ENCODE results near the gene TNFRSF19.
A peak's percentile ranks its signal among the peaks of the same experiment; 100 is the strongest.
"Not testable (repeated sequence)": the region's sequence is repeated elsewhere in the genome, so short reads cannot be mapped to it uniquely, and the experiment has no call there.

The TNFRSF19 gene

DNA sequence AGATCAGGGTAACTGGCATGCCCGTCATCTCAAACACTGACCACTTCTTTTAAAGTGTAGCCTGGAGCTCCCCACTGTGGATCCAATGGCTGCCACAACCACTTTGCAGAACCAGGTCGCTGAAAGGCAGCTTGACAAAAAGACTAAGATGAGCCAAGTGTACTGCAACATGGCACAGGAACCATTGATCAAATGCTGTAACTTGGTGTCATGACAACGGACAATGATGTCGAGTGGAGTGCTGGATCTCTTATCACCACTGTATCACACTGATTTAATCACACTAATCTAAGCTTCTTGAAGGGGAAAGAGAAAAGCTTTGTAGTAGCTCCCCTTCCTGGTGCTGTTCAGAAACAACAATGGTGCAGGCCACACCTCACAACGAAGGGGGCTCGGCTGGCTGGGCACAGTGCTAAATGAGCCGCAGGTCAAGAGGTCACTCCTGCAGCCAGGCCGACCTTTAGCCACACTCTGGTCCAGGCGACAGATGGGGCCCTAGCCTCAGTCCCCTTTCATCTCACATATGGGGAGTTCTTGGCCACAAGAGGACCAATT lies 2.2 kb upstream of the TNFRSF19 start:
- DNase-seq = no peak

DNA sequence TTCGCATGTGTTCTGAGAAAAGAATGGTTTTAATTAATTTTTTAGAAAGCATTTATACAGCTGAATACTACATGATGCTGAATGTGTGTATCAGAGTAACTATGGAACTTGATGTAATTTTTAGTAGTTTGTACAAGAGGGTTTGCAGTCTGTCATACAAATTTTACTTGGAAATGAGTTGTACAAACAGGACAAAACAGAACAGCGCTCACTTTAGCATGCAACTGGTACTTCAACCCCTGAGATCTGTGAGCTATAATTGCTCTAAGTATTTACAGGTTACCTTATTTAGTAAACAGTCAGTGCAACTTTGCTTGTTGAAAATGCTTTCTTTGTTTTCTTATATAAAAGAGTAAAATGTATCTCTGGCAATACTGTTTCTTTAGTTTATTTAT lies 706 bp downstream of the TNFRSF19 start:
- DNase-seq = no peak

DNA sequence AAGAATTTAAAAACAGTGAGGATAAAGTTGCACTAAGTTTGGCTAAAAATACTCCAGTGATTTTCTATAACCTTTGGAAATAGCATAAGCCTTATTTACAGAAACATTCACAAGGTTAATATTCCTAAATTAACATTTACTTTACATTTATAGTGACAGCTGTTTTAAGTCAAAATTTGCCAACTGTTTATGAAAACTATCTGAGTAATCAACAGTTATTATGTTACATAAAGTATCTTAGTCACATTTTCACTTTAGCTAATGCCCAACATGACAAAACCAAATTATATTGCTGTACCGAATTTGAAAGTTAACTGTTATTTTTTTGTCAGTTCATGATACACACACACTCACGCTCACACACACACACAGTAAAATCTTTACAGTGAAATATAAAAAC lies 1.2 kb downstream of the TNFRSF19 start:
- DNase-seq = no peak

- DNase-seq = no peak
These were observed 2.6 kb downstream of the TNFRSF19 start for GRCh38 chr13:23572836-23573235.

GRCh38 chr13:23574421-23575145 lies 4.4 kb downstream of the TNFRSF19 start:
- DNase-seq = no peak

- no peak for DNase-seq
These were observed 5.4 kb downstream of the TNFRSF19 start for GRCh38 chr13:23575632-23576031.

GRCh38 chr13:23578411-23579071 lies 8.3 kb downstream of the TNFRSF19 start:
- DNase-seq = peak in 32 of 56 donors; percentile 12 to 73 (median 40)

DNA sequence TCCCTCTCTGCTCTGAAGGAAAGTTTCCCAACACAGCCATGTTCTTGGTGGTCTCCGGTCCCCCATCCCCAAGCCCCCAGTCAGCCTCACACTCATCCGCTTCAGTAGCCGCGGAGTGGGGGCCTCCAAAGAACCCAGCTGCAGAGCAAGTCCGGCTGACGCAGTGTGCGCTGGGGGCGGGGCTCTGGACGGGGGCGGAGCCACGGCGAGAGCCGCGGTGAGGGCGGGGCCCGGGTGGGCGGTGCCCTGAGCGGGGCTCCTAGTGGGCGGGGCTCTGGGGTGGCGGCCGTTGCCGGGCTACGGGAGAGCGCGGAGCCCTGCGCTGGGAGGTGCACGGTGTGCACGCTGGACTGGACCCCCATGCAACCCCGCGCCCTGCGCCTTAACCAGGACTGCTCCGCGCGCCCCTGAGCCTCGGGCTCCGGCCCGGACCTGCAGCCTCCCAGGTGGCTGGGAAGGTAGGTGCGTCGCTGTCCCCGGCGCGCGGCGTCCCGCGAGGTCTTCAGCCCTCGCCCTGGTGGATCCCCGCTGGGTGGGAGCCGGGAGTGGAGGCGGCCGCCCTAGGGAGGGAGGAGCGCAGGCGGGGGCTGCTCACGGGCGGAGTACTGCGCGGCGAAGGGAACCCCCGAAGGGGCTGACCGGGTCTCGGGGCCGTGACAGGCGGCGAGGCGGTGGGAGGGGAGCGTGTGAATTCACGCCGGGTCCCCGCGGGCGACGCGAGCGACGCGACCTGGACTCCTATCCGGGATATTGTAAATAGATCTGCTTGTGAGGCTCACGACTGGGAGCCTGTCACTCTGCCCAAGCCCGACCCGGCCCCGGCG lies 9.1 kb downstream of the TNFRSF19 start:
- peak in 55 of 56 donors; percentile 12 to 92 (median 74) for DNase-seq

DNA sequence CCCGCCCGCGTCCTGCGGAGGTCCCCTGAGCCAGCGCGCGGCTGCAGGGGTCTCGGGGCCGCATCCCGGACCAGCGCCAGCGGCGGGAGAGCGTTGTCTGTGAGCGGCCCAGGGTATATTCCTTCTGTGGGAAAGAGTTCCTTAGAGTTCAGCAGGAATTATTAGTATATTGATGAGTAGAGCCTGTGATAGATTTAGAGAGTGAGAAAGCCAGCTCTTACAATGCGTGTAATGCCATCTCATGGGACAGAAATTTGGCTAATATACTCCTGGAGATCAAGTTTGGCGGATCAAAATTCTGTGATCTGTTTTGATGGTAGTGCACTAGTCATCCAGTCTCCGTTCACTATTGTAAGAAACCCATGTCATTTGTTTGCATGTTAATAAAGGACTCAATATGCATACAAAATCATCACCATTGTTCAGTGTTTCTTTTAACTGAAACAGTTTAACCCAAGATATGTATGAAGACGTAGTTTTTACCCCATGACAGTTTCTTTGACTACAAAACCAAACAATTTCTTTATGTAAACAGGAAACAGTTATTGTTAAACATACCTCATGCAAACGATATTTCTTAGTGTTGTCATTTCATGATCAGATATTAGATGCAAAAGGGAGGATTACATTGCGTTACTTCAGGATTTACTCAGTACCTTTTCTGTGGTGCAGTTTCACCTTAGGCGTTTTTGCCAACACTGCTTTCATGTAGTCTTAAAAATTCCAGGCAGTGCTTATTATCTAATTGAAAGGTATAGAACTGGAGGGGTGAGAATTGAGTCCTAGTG lies 9.9 kb downstream of the TNFRSF19 start:
- peak in 1 of 56 donors; percentile 34 for DNase-seq

GRCh38 chr13:23580684-23581060 lies 10.5 kb downstream of the TNFRSF19 start:
- DNase-seq = no peak

DNA sequence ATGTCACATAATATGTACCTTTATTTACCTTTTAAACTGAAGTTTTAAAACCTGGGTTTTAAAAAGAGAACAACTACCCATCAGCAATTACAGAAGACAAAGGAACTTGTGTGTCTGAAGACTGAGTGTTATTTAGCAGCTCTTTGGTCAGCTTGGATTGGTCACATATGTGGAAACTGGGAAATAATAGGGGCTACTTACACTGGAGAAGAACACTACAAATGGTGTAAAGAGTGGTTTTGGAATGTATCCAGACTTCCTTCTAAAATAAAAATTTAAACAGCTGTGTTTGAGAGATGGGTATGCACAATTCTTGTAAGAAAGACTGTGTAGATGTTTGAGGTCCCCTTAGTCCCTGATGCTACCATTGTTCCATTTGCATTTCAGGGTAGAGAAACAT lies 13.3 kb downstream of the TNFRSF19 start:
- DNase-seq = no peak

DNA sequence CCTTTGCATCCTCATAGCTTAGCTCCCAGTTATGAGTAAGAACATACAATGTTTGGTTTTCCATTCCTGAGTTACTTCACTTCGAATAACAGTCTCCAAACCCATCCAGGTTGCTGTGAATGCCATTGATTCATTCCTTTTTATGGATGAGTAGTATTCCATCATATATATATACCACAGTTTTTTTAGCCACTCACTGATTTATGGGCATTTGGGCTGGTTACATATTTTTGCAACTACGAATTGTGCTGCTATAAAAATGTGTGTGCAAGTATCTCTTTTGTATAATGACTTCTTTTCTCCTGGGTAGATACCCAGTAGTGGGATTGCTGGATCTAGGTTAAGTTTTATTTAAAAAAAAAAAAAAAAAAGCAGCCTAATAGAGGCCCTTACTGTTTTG lies 14.1 kb downstream of the TNFRSF19 start:
- DNase-seq = no peak

DNA sequence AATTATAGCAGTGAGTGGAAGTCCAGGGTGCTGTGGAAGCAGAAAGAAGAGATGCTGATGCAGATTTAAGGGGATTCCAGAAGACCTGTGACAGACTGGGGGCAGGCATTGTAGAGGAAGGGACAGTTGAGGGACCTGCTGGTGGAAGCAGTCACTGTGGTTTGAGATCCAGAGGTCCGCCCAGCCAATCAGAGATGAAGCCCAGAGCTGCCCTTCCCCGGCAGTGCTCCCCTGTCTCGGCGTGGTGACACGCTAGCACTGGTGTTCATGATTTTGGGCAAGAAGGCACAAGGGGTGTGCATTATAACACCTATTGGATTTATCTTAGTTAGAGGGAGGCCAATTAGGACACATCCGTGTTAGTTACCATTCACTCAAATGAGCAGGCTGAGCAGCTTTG lies 16.1 kb downstream of the TNFRSF19 start:
- DNase-seq = no peak

GRCh38 chr13:23588666-23589065 lies 18.5 kb downstream of the TNFRSF19 start:
- no peak for DNase-seq

DNA sequence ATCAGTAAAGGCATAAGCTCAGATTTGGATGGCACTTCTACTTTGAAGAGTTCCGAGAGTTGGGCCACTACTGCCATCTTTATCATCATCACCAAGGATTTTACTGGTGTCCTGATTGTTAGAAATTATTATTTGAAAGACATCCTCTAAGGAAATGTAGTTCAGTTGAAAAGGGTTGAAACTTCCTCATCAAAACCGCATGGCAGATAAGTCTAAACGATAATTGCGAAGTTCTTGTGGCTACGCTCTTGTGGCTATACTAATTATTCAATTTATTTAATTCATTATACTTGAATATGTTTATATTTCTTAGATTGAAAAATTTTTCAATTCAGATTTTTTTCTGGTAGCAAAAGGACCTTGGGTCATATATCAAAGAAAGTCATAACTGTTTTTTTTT lies 22.4 kb downstream of the TNFRSF19 start:
- no peak for DNase-seq

GRCh38 chr13:23593148-23593547 lies 22.9 kb downstream of the TNFRSF19 start:
- DNase-seq = no peak

DNA sequence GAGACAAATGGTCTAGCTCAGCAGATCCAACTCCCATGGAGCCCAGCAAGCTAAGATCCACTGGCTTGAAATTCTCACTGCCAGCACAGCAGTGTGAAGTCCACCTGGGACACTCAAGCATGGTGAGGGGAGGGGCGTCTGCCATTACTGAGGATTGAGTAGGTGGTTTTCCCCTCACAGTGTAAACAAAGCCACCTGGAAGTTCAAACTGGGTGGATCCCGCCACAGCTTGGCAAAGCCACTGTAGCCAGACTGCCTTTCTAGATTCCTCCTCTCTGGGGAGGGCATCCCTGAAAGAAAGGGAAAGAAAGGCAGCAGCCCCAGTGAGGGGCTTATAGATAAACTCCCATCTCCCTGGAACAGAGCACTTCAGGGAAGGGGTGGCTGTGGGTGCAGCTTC lies 24.1 kb downstream of the TNFRSF19 start:
- not testable (repeated sequence) for DNase-seq

- no peak for DNase-seq
These were observed 28.2 kb downstream of the TNFRSF19 start for GRCh38 chr13:23598369-23598768.

- DNase-seq = no peak
These were observed 29.1 kb downstream of the TNFRSF19 start for GRCh38 chr13:23599083-23599925.

GRCh38 chr13:23600100-23600499 lies 29.9 kb downstream of the TNFRSF19 start:
- DNase-seq = no peak
